Osteocyte (in vitro differentiated cells): ENCODE data around the gene USP28. TPM values are rescaled to one million over a fixed set of nuclear protein-coding genes. Genes with fewer than 3 reads are reported as not detected.

Source experiments
- DNase-seq: peaks from one replicate; pipeline ENCODE4 v3.0.0; 2021; ENCODE audit warnings: mixed read lengths; ENCODE audit not compliant: unreplicated experiment; ENCODE audit errors: extremely low spot score
- H3K27ac Mint-ChIP-seq: one replicate; pipeline ENCODE4 v1.8.0; 2021; ENCODE audit warnings: mild to moderate bottlenecking, mixed read lengths; ENCODE audit not compliant: unreplicated experiment
- H3K27me3 Mint-ChIP-seq: one replicate; pipeline ENCODE4 v1.8.0; 2021; ENCODE audit warnings: mixed read lengths; ENCODE audit not compliant: unreplicated experiment
- H3K36me3 Mint-ChIP-seq: one replicate; pipeline ENCODE4 v1.8.0; 2021; ENCODE audit warnings: mixed read lengths; ENCODE audit not compliant: unreplicated experiment
- H3K4me1 Mint-ChIP-seq: one replicate; pipeline ENCODE4 v1.8.0; 2021; ENCODE audit warnings: mixed read lengths; ENCODE audit not compliant: unreplicated experiment
- H3K4me3 Mint-ChIP-seq: one replicate; pipeline ENCODE4 v1.8.0; 2021; ENCODE audit warnings: mild to moderate bottlenecking, moderate library complexity, mixed read lengths; ENCODE audit not compliant: unreplicated experiment
- H3K9me3 Mint-ChIP-seq: one replicate; pipeline ENCODE4 v1.8.0; 2021; ENCODE audit warnings: mixed read lengths; ENCODE audit not compliant: unreplicated experiment
- total RNA-seq: library from RNA; stranded (reverse); gene quantifications from 2 replicates; pipeline ENCODE4 v1.2.1, GENCODE V29; 2021
- TF ChIP-seq, protein P1 (sequence below): fragments of 200-600 bp; sonication (generic); IDR thresholded peaks from 2 replicates; pipeline ENCODE4 v1.5.0; 2021; ENCODE audit warnings: antibody characterized with exemption, mild to moderate bottlenecking, moderate library complexity

The USP28 gene
- total RNA-seq, 1 donor from 2014 or later: 37.2 TPM

DNA sequence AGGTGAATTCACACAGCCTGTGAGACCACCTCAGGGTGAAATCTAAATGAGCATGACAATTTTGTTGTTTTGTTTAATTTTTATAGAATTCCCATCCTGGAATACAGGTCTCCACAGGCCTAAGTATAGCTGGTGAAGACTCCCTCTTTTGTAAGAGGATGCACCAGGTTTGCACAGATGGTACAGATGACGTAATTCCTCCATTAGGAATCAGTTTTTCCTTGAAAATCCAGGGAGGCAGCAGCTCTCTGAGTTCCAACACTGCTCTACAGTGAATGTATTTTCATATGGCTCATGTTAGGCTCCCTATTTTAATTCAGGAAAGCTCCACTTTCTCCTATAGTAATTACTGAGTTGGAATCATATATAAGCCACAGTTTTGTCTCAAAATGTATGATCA is 47.2 kb downstream of the USP28 start:
- no peak overlapping the region for H3K4me3 Mint-ChIP-seq
- DNase-seq: no peak
- no peaks in the 10 kb centered on the region for H3K27me3 Mint-ChIP-seq
- TF ChIP-seq, protein P1, sequence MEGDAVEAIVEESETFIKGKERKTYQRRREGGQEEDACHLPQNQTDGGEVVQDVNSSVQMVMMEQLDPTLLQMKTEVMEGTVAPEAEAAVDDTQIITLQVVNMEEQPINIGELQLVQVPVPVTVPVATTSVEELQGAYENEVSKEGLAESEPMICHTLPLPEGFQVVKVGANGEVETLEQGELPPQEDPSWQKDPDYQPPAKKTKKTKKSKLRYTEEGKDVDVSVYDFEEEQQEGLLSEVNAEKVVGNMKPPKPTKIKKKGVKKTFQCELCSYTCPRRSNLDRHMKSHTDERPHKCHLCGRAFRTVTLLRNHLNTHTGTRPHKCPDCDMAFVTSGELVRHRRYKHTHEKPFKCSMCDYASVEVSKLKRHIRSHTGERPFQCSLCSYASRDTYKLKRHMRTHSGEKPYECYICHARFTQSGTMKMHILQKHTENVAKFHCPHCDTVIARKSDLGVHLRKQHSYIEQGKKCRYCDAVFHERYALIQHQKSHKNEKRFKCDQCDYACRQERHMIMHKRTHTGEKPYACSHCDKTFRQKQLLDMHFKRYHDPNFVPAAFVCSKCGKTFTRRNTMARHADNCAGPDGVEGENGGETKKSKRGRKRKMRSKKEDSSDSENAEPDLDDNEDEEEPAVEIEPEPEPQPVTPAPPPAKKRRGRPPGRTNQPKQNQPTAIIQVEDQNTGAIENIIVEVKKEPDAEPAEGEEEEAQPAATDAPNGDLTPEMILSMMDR: no peak
- H3K36me3 Mint-ChIP-seq: peaks cover 49% of the 10 kb centered on the region
- H3K27ac Mint-ChIP-seq: no peak overlapping the region
- H3K9me3 Mint-ChIP-seq: peaks cover 14% of the 10 kb centered on the region
- H3K4me1 Mint-ChIP-seq: no peaks in the 10 kb centered on the region

DNA sequence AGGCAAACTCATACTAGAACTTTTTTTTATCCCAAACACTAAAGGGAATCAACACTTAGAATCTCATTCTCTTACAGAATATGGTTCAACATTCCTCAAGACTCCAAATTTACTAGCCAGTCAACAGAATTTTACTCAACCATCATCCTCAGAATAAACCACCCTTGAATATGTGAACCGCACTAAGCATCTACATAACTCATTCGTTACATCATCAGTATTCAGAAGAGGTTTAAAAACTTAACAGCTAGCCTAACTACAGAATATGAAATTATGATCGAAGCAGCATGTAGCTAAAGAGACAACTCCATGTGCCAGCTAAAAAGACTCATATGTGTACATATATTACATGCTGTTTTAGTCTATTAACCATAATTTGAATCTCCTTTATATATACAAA is 47.9 kb downstream of the USP28 start:
- Mint-ChIP-seq H3K4me1 (no peaks in the 10 kb centered on the region), H3K27ac (no peak overlapping the region), H3K4me3 (no peak overlapping the region), H3K36me3 (peaks cover 52% of the 10 kb centered on the region), H3K27me3 (no peaks in the 10 kb centered on the region), H3K9me3 (peaks cover 14% of the 10 kb centered on the region)
- TF ChIP-seq, protein P1: no peak
- DNase-seq: no peak

DNA sequence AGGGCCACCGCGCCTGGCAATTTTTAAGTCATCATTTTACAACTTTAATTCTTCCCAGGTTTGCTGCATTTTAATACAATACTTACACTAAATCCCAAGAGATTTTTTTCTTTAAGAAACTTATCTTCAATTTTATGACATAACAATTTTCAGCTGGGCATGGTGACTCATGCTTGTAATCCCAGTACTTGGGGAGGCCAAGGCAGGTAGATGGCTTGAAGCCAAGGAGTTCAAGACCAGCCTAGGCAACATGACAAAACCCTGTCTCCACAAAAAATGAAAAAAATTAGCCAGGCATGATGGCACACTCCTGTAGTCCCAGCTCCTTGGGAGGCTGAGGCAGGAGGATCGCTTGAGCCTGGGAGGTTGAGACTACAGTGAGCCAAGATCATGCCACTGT is 56.9 kb downstream of the USP28 start:
- no peak for DNase-seq
- no peak overlapping the region for H3K27ac Mint-ChIP-seq
- TF ChIP-seq, protein P1: no peak
- peaks cover 16% of the 10 kb centered on the region for H3K4me1 Mint-ChIP-seq
- H3K36me3 Mint-ChIP-seq: peaks cover 39% of the 10 kb centered on the region
- no peaks in the 10 kb centered on the region for H3K27me3 Mint-ChIP-seq
- no peak overlapping the region for H3K4me3 Mint-ChIP-seq
- no peaks in the 10 kb centered on the region for H3K9me3 Mint-ChIP-seq

GRCh38 chr11:113817626-113818025 is 57.7 kb downstream of the USP28 start:
- peaks cover 34% of the 10 kb centered on the region for H3K36me3 Mint-ChIP-seq
- H3K4me1 Mint-ChIP-seq: peaks cover 16% of the 10 kb centered on the region
- no peak for DNase-seq
- H3K9me3 Mint-ChIP-seq: no peaks in the 10 kb centered on the region
- TF ChIP-seq, protein P1: no peak
- H3K27me3 Mint-ChIP-seq: no peaks in the 10 kb centered on the region
- H3K4me3 Mint-ChIP-seq: no peak overlapping the region
- peak overlapping the region; percentile 56 for H3K27ac Mint-ChIP-seq

- Mint-ChIP-seq H3K36me3 (peaks cover 31% of the 10 kb centered on the region), H3K27me3 (no peaks in the 10 kb centered on the region), H3K9me3 (no peaks in the 10 kb centered on the region), H3K27ac (peak overlapping the region; percentile 56), H3K4me1 (peaks cover 16% of the 10 kb centered on the region), H3K4me3 (no peak overlapping the region)
- DNase-seq: no peak
- TF ChIP-seq, protein P1: no peak
Observed at GRCh38 chr11:113817162-113817561, 58.2 kb downstream of the USP28 start.
